PC-9 (cell line): ENCODE results near the gene SKP1.

Experiments used
- EZH2 ChIP-seq: fragments of 200-600 bp; sonication (generic); IDR thresholded peaks from 2 replicates; pipeline ENCODE4 v1.8.0; 2017; ENCODE audit warnings: antibody characterized with exemption, low read depth
- TF ChIP-seq, protein P1 (sequence below): fragments of 200-600 bp; sonication (generic); conservative IDR thresholded peaks from 2 replicates; pipeline ENCODE4 v1.6.1; 2017; ENCODE audit warnings: mixed run types, antibody characterized with exemption, mild to moderate bottlenecking, moderate library complexity

DNA sequence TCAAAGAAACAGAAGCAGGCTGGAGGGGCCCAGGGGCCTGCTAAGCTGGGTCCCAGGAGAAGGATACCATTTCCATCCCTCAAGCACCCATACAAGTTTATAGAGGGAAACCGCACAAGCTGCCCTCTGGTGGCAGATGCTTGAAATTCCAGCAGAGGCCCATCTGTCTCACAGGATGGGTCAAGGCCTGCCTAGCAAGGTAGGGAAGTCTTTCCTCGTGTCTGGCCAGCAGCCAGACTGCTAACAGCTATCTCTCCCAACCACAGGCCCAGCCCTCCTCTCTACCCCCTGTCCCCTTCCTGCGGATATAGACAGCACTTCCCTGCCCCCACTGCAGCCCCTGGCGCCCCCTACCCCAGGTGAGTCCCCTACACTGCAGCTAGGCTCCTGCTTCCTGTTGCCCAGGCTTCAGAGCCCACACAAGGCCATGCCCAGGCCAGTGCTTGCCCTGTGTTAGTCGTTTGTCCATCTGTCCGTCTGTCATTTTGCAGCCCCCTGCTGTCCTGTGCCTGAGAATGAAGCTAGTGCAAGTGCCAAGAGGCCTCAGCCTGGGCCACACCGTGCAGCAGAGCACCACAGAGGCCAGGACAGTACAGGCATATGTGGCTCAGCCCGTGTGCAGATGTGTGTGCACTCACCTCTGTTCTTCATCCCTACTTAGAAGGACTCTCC lies 36.1 kb downstream of the SKP1 start:
- TF ChIP-seq, protein P1, sequence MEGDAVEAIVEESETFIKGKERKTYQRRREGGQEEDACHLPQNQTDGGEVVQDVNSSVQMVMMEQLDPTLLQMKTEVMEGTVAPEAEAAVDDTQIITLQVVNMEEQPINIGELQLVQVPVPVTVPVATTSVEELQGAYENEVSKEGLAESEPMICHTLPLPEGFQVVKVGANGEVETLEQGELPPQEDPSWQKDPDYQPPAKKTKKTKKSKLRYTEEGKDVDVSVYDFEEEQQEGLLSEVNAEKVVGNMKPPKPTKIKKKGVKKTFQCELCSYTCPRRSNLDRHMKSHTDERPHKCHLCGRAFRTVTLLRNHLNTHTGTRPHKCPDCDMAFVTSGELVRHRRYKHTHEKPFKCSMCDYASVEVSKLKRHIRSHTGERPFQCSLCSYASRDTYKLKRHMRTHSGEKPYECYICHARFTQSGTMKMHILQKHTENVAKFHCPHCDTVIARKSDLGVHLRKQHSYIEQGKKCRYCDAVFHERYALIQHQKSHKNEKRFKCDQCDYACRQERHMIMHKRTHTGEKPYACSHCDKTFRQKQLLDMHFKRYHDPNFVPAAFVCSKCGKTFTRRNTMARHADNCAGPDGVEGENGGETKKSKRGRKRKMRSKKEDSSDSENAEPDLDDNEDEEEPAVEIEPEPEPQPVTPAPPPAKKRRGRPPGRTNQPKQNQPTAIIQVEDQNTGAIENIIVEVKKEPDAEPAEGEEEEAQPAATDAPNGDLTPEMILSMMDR = peak; percentile 83
- TF ChIP-seq EZH2 = no peak
